Measurements from ENCODE around the gene TTL. TPM values are rescaled to one million over a fixed set of nuclear protein-coding genes. Genes with fewer than 3 reads are reported as not detected.

Gene TTL
- total and polyA plus RNA-seq, 2 of the 13 experiments (the other 11 are each of a cell fraction or from before 2014, with no cell fraction given), result 19.0 to 59.8 TPM

GRCh38 chr2:112542984-112543661, 61.2 kb downstream of the TTL start (continued):
- TF ChIP-seq ATF4 (CRISPR knock-in tag; IDR thresholded peaks at IDR 0.05) (peak in 1 of 2 experiments; percentile 5; a peak in 1 of 4 replicates), U2AF1 (optimal IDR thresholded peaks at IDR 0.05; ENCODE audit: low read depth, low read length) (no peak), TARDBP (CRISPR knock-in tag; IDR thresholded peaks at IDR 0.05) (no peak), THAP11 (CRISPR knock-in tag; IDR thresholded peaks at IDR 0.05) (no peak), RFX1 (IDR thresholded peaks at IDR 0.05) (no peak), ZFX (CRISPR knock-in tag; IDR thresholded peaks at IDR 0.05; ENCODE audit: low read depth) (no peak), ZNF264 (CRISPR knock-in tag; IDR thresholded peaks at IDR 0.05) (no peak), IRF1 (CRISPR knock-in tag; IDR thresholded peaks at IDR 0.05; ENCODE audit: low read depth) (no peak), NR2F2 (IDR thresholded peaks at IDR 0.05; ENCODE audit: borderline replicate concordance, low read depth) (no peak), GLI4 (CRISPR knock-in tag; IDR thresholded peaks at IDR 0.05; ENCODE audit: borderline replicate concordance) (no peak), PTBP1 (IDR thresholded peaks at IDR 0.05; ENCODE audit: low read depth, low read length, poor library complexity, severe bottlenecking) (no peak), FOXO4 (CRISPR knock-in tag; conservative IDR thresholded peaks at IDR 0.05) (no peak), ZNF788 (CRISPR knock-in tag; IDR thresholded peaks at IDR 0.05; ENCODE audit: borderline replicate concordance) (no peak), MAX (IDR thresholded peaks at IDR 0.05) (no peak), MLX (CRISPR knock-in tag; IDR thresholded peaks at IDR 0.05) (no peak), U2AF2 (IDR thresholded peaks at IDR 0.05; ENCODE audit: low read depth, low read length) (no peak), CTCF (CRISPR knock-in tag; IDR thresholded peaks at IDR 0.05) (peak; percentile 43), HNF4A (CRISPR knock-in tag; IDR thresholded peaks at IDR 0.05) (no peak), ZBTB21 (CRISPR knock-in tag; IDR thresholded peaks at IDR 0.05) (no peak)
